LoVo (cell line): ENCODE measurements around the gene MEX3D.
"Not testable (repeated sequence)": the region's sequence is repeated elsewhere in the genome, so short reads cannot be mapped to it uniquely, and the experiment has no call there.

Experiments used
- DNase-seq: peaks from one replicate; pipeline ENCODE4 v3.0.0-alpha.2; 2016; ENCODE audit warnings: low spot score

The MEX3D gene

DNA sequence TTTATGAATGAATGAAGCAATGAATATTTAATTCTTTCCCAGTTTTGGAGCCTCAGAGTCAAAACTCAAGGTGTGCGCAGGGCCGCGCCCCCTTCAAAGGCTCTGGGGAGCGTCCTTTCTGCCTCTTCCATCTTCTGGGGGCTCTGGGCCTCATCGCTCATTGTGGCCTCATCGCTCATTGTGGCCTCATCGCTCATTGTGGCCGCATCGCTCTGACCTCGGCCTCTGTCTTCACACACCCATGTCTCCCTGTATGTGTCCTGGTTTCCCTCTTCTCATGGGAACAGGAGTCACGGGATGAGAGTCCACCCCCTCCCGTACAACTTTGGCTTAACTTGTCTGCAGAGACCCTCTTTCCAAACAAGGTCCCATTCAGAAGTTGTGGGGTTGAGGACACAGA, 3.2 kb upstream of the MEX3D start:
- no peak for DNase-seq

GRCh38 chr19:1570836-1571235, 2.7 kb upstream of the MEX3D start:
- no peak for DNase-seq

DNA sequence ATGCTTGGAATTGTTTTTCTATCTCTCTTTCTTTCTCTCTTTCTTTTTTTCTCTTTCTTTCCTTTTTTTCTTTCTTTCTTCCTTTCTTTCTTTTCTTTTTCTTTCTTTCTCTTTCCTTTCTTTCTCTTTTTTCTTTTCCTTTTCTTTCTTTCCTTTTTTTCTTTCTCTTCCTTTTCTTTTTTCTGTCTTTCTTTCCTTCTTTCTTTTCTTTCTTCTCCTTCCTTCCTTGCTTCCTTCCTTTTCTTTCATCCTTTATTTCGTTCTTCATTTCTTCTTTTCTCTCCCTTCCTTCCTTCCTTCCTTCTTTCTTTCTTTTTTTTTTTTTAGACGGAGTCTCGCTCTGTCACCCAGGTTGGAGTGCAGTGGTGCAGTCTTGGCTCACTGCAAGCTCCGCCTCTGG, 1.9 kb upstream of the MEX3D start:
- no peak for DNase-seq

- DNase-seq = no peak
These were observed 287 bp downstream of the MEX3D start for GRCh38 chr19:1567848-1568227.

DNA sequence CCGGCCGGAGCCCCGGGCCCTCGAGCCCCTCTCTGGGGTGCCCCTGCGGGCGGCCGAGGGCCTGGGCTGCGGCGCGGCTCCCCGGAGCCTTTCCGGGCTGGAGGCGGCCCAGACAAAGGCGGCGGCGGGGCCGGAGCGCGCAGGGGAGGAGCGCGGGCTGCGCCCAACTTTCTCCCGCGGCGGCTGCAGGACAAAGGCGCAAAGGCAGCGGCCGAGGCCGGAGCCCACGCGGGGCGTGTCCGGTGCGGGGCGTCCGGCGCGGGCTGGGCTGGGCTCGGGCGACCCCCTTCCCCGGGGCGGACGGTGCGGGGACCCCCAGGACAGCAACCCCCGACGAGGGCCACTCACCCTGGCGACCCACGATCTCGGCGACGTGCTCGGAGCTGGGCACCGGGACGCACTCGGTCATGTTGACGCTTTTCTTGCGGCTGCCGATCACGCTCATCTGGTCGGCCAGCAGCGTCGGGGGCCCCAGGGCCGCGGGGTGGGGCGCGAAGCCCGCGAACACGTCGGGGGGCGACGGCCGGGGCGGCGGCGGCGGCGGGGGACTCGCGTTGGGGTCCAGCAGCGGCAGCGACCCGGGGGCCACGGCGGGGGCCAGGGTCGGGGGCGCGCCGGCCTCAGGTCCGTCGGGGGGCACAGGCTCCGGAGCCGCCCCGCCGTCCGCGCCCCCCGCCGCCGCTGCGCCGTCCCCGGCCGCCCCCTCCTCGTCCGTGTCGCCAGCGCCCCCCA, 843 bp downstream of the MEX3D start:
- no peak for DNase-seq

DNA sequence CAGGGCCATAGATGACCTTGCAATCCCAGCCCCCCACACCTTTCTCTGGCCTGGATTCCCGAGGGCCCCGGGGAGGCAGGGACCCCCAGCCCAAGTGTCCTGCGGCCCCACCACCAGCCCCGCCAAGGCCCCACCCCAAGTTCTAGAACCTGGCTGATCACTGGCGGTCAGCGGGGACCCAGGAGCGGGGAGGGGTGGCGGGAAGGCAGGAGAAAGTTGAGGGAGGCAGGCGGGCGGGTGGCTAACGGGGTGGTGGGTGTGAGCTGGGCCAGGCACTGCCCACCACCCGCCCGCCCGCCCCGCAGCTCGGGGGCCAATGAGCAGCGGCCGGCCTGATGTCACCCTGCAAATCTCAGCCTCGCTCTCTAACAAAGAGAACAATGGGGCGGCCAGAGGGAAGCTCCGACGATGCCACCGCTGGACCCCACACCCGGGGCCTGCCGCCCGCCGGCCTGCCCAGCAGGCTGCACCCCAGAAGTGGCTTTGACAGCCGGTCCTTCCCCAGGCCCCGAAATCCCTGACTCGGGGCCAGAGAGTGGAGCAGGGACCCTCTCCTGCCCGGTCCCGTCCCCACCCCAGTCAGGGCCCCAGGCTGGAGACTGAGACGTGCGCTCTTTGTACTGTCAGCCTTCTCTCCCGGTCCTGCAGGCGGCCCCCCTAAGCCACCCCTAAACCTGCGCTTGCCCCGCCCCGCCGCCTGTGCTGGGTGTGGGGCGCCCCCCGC, 1.6 kb downstream of the MEX3D start:
- DNase-seq = no peak

DNA sequence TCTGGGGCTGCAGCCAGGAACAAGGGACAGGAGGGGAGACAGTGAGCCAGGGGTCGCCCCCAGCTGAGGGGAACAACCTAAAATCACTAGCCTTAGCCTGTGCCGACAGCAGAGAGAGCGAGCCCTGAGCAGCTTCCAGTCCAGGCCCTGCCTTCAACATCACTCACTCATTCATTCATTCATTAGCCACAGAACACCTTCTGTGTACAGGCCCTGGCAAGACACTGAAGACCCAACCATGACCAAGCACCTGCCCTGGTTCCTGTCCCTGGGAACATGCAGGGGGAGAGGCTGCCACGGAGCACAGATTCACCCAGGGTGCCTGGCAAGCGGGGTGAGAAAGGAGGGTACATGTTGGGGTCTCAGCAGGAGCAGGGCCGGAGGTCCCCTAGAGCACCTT, 4.9 kb downstream of the MEX3D start:
- DNase-seq = no peak

- no peak for DNase-seq
These were observed 6.8 kb downstream of the MEX3D start for GRCh38 chr19:1561236-1561842.

GRCh38 chr19:1560286-1560882, 7.7 kb downstream of the MEX3D start:
- no peak for DNase-seq

- DNase-seq = no peak
These were observed 9.6 kb downstream of the MEX3D start for GRCh38 chr19:1558552-1558951.

DNA sequence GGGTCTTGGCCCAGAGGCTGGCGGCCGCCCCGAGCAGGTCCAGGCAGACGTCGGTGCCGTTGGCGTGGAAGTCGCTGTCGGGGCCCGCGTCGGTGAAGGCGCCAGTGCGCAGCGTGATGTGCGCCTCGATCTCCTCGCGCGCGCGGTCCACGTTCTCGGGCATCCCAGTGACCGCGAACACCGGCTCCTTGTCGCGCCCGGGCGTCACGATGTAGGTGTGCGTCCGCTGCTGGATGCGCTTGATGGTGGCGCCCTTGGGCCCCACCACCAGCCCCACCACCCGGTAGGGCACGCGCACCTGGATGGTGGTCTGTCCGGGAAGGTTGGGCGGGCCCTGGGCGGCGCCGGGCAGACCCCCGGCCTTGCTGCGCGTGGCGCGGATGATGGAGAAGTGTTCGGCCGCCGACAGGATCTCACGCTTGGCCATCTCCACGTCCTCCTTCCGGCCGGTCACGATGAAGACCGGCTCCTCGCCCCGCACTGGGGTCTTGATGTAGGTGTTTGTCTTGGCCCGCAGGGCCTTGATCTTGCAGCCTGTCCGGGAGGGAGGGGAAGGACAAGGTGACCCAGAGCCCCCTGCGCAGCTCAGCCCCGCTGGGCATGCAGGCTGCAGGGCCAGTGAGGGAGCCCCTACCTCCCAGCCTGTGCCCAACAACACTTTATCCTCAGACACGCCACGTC, 11.6 kb downstream of the MEX3D start:
- no peak for DNase-seq

- no peak for DNase-seq
These were observed 12.4 kb downstream of the MEX3D start for GRCh38 chr19:1555487-1556389.

DNA sequence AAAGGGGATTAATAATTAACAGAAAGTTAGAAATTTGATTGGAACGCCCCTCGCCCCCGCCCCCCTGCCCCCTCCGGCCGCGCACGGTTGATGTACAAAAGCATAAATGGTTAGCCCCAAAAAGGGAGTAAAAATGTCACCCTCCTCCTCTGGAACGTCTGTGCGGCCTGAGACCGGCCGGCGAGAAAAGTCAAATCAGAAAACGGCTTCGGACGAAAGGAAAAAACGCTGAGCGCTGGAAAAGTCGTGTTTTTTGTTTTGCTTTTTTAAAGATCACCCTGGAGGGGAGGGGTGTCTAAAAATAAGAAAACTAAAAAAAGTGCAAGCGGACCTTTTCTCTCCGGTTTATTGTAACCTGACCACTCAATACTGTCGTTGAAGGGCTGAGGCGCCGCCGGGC, 13.2 kb downstream of the MEX3D start:
- DNase-seq = no peak

DNA sequence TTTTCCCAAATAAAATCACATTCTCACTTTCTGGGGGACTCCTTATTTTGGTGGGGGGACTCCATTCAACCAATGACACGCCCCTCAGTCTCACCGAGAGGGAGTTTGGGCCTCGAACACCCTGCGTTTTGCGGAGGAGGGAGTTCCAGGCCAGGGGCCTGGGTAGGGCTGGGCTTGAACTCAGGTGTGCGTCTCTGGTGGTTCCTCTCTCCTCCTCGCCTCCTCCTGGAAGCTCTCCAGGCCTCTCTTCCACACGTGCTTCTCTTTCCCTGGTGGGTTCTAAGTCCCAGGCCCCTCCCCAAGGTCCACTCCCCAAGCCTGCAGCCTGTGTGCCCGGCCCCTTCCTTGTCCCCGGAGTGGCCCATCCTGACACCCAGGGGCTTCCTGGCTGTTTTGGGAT, 14.7 kb downstream of the MEX3D start:
- no peak for DNase-seq

GRCh38 chr19:1551068-1552040, 16.8 kb downstream of the MEX3D start:
- no peak for DNase-seq

GRCh38 chr19:1549332-1549945, 18.7 kb downstream of the MEX3D start:
- no peak for DNase-seq

DNA sequence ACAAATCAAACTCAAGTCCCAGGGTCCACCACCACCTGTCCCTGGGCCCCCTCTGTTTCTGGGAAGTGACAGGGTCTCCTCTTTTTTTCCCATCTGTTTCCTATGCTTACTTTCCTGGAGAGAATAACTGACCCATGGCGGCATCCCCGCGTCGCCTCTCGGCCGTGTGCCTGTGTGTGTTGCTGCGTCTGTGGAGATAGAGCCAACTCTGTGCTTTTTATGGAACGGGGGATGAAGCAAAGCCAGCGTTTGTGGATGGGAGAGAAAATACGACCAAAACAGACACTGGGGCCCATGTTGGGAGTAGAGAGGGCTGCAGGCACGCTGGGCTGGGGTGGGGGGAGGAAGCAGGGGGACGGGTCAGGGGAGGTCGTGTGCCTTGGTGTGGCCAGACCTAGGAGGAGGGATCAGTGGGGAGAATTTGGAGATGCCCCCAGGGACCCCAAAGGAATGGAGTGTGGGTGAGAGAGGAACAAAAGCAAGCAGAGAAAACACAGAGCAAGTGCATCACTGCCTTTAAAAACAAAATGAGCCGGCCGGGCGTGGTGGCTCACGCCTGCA, 27.7 kb downstream of the MEX3D start:
- no peak for DNase-seq

- DNase-seq = not testable (repeated sequence)
These were observed 28.4 kb downstream of the MEX3D start for GRCh38 chr19:1539749-1540148.

GRCh38 chr19:1538978-1539377, 29.1 kb downstream of the MEX3D start:
- no peak for DNase-seq
